HS-27A (cell line): ENCODE results near the gene NR2E1.

Experiments
- DNase-seq: peaks from one replicate; pipeline ENCODE4 v3.0.0-alpha.2; 2012; ENCODE audit warnings: low read depth, missing footprints

Gene NR2E1

DNA sequence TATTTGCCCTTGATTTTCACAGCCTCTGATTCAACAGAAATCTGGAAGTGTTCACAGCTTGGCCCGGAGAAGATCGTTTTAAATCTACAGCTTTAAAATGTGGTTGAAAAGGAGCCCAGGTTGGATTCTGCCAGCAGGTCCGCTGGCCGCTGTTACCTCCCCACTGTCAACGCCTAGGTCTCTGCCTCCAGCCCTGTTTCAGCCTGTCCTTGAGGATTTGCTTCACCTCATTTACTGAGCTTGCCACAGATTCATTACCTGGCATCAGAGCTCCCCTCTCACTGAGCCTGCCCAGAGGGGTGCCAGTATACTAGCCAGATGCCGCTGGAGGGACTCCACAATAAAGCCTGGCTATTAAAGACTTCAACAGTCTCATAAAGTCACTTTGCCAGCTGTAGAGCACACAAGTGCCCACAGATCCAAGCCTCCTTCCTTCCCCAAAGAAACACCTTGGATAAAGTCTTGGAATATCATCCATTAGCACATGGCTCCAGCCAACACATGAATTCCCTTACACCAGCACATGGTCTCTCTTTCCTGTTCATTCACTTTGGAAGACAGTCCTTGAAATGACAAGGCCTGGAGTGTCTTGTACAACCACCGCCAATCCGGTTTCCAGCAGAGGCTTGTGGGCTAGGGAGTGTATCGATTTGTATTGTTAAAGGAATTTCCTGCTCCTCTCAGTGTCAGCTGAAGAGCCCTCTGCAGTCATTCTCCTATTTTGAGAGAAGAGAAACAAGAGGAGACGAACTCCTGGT lies 9.5 kb upstream of the NR2E1 start:
- DNase-seq = no peak

DNA sequence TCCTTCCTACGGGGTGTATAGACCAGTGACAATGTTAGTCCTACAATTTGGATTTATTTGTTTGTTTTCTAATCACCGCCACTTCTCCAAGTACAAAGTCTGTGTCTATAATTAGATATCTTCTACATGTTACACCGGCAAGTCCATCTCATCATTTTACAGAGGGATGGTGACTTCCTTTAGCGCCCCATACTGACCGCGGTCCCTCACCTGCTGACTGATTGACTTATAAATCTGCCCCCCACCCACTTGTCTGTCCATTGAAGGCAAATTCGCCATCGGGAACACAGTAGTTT lies 8.9 kb upstream of the NR2E1 start:
- DNase-seq = no peak

DNA sequence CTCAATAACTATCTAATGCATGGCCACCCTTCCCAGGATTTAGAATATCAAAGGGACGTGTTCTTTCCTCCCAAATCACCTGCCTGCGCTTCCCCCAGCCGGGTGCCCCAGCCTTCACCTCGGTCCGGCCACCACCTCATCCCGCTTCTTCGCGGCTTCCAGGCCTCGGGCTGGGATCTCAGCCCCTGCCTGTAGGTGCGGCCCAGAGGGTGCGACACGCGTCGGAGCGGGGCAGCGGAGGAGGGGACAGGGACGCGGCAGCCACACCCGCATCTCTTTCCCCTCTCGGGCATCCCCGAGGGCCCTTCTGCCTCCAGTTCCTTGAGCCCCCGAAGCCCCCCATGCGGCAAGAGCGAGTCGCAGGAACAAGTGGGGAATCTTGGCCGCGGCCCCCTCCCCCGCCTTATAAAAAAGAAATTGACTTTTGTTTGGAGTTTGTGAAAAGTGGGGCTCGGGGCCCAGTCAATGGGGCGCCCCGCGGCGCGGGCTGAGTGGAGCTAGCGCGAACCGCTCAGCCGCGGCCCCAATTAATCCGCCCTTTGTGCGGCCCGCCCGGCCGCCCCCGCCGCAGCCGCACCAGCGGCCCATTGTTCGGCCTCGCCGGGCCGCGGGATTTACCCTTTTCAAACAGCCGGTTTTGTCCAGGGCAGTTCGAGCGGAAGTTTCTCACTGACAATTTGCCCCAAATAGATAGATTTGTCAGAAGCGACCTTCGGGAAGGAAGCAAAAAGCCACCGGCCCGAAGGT lies 8.4 kb upstream of the NR2E1 start:
- DNase-seq = no peak

DNA sequence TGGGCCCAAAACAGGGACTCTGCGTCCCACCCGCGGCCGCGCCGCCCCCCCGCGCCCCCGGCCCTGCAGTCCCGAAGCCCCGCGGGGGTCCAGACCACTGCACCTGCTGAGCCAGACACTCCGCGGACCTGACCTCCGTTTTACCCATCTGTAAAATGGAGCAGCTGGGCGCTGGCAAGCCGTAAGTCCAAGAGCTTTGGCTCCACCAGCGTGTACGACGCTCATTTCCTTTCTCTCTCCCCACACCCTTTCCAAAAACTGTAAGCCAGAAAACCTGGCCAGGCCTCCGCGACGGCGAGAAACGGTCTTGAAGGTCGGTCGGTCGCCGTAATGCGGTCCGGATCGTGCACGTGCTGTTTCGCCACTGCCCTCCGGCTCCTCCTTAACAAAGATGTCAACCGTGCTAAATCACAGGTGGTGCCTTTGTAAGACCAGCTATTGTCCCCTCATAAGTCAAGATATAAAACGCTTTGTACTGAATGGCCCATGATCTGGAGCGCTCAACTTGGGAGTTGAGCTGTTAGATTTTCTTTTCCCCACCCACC lies 7.8 kb upstream of the NR2E1 start:
- DNase-seq = no peak

DNA sequence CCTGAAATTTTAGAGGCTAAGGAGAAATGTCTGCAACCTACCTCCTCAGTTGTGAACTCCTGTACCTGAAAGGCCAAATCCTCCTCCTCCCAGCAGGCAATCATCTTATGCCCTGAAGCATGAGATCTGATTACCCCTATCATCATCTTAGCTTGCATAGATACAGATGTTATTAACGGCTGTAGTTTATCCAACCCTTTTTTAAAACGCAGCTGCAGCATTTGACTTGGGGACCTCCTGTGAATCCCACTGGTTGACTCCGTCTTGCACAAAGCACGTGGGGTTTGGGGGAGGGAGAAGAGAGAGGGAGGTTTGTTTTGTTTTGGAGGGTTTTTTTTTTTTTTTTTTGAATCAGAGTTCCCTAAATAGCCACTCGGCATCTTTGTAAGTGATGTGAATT lies 5.8 kb upstream of the NR2E1 start:
- DNase-seq = no peak

DNA sequence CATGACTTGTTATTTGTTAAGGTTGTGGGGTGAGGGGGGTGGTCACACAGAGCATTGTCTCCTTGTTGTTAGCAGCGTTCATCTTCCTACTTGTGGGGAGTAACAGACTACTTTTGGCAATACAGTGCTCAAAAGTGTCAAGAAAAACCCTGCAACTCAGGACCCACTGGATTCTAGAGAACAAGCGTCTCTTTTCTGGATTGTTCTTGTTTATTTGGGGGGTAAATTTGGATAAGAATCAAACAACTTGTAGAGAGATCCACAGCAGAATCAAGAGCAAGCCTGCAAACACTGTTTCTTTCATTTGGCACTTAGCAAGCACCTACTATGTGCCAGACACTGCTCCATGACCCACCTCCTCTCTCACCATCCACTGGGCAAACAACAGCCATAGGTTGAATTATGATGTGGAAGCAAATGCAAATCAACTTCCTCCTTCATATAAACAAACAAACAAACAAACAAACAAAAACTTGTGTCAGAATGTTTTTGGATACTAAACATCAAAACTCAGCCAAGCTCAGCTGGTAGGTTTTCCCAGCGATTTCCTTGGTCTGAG lies 4.0 kb upstream of the NR2E1 start:
- no peak for DNase-seq

DNA sequence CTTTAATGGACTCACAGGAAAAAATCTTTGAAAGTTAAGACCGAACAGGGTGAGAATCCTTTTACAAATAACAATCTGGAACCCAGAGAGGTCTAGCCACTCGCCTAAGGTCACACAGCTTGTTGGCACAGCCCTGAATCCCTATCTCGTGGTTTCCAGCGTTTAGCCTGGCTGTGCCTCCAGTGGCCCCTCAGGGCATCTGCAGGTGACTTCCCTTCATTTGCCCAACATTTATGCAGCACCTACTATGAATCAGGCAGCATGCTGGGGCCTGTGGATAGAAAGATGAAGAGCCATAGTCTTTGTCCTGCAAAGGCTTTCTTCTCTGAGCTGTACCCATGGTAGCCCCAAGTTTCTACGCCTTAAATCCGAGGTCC lies 2.6 kb upstream of the NR2E1 start:
- no peak for DNase-seq

DNA sequence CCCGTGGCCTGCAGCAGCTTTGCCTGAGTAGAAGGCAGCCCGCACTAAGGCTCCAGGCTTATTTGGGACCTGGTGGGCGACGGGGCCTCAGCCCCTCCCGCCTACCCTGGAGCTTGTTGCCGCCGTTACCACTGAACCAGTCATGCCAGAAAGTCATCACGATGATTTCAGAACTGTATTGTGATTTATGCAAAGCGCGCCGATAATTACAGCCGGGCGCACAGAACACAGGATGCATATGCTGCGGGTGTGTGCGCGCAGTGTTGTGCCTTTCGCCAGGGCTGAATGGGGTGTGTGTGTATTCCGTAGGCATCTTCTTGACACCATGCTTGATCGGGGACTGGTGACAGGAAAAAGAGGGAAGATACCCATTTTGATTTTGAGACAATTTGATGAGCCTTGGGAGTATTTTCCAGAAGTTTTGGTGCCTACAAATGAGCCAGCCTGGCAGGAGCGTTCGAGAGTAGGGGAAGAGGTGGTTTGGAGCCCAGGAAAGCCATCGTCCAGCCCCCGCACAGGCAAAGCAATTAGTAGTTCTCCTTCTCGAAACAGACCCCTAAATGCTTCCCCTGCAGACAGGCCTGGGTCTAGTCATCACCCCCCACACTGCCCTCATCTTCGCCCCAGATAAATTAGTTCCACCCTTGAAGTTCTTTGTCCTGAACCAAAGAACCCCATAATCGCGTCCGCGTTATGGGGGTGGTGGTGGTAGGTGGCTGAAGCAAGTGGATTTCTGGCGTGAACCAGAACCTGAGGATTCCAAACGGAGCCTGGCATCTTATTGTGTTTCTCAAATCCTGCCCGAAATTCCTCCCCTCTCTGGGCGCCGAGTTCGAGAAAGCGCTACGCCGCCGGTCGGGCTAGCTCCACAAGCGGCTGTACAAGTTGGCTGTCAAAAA lies 1.9 kb upstream of the NR2E1 start:
- DNase-seq = no peak

DNA sequence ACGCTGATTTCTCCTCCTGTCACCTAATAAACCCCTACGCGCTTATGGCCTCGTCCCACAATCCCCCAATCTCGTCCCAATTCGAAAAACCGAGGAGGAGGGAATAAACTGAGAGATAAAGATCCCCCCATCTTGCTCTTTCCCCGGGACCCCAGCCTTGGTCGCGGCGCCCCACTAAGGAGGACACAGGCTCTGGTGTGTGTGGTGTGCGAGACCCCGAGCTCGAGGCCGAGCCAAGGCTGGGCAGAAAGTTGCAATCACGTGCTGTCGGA lies 1.3 kb upstream of the NR2E1 start:
- DNase-seq = no peak

DNA sequence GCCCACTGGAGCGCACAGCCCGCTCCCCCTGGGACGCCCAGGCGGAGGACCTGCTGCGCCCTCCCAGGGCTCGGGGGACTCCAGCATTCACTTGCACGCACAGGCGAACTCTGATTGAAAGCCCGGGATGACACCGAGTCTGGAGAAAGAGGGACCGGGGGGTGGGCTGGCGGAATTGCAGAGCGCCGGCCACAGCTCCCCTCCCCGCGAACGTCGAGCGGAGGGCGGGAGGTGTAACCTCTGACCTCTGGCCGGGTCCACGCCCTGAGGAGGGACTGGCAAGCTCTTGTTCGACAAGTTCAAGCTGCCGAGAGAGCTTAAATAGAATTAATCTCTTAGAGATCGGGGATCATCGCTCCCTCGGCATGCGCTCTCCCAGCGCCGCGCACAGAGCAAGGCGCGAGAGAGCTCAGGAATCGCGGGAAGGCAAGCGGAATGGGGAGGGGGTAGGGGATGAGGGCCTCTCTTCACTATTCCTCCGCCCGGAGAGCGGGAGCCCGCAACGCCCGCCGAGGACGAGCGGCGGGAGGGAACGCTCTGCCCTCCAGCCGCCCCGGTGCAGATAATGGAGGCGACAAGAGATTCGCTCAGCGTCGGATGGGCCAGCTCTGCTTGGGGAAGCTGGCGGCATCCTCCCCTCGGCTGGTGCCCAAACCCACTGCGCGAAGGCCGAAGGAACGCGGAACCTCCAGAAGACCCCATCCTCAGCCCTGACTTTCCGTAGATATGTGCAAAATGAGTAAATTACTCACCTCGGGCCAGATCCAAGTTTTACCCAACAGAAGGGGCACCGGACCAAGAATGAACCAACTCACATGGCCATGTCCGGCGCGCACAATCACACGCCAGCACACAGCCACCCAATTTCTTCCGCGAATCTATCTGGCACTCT lies 761 bp upstream of the NR2E1 start:
- DNase-seq = no peak

DNA sequence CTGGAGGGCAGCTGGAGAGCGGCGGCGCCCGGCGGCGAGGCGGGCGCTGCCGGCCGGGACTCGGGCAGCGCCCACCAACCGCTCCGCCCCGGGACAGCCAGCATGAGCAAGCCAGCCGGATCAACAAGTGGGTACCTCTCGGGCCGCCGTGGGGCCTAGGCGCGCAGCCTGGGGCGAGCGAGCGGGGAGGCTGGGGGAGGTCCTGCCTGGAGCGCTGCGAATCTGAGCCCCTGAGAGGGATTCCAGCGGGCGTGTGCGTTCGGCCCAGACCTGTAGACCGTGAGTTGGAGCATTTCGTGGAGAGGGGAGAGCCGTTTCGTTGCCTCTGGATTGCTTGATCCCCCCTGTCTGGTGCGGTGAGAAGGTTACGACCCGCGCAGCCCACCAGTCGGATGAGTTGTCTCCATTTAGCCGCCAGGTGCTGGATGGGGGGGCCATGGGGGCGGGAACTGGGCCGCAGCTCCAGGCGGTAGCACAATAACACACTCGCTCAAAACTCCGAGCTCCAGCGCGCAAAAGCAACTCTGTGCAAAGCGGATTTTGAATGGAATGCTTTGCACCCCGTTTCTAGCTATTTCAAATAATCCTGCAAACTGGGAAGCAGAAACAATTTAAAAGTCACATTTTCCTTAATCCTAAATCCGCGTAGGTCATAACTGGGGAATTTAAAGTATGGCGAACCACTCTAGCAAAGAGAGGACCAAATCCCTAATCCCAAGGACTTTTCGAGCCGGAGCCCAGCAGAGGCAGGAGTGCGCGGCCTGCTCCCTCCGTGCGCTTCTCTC lies 1.0 kb downstream of the NR2E1 start:
- DNase-seq = no peak

DNA sequence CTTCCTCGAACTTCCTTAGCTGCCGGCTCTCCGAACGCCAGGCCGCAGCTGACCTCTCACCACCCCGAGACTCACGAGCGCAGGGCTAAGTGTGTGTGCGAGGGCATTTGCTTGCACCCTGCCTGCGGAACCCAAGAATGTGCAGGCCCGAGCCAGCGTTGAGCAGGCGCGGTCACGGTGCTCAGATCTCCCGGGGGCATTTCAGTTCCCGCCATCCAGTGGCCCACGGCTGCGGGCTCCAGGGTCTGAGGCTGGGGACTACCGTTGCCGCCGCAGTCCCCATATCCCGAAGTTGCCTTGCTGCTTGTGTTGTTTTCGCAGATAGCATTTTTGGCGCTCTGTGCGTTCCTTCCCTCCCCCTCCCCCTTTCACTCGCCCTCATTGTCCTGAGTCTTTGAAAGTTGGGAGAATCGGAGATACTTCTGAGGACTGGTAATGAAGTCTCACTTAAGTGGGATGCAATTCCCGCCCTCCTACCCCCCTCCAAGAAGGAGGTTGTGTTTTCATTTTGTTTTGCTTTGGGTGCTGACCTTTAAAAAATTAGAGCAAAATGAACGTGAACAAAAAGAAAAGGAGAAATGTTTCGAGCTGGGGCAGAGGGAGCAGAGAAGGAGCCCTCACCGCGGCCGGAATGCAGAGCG lies 1.7 kb downstream of the NR2E1 start:
- no peak for DNase-seq

DNA sequence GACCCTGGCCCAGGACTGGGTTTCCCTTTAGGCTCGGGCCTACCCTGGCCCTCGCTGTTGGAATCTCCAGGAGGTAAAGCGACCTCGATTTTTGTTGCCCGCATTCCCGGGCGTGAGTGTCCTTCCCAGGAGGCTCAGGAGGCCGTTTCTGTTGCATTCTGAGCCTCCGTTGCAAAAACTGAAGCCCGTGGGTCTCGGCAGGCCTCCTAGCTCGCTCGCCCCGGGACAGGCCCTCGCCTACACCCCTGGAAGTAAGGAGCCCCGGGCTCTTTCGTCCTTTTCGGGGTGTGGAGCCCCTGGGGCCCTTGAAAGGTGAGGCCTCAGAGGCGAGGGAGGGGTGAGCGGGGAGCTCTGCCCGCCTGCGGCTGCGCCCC lies 2.3 kb downstream of the NR2E1 start:
- DNase-seq = no peak

DNA sequence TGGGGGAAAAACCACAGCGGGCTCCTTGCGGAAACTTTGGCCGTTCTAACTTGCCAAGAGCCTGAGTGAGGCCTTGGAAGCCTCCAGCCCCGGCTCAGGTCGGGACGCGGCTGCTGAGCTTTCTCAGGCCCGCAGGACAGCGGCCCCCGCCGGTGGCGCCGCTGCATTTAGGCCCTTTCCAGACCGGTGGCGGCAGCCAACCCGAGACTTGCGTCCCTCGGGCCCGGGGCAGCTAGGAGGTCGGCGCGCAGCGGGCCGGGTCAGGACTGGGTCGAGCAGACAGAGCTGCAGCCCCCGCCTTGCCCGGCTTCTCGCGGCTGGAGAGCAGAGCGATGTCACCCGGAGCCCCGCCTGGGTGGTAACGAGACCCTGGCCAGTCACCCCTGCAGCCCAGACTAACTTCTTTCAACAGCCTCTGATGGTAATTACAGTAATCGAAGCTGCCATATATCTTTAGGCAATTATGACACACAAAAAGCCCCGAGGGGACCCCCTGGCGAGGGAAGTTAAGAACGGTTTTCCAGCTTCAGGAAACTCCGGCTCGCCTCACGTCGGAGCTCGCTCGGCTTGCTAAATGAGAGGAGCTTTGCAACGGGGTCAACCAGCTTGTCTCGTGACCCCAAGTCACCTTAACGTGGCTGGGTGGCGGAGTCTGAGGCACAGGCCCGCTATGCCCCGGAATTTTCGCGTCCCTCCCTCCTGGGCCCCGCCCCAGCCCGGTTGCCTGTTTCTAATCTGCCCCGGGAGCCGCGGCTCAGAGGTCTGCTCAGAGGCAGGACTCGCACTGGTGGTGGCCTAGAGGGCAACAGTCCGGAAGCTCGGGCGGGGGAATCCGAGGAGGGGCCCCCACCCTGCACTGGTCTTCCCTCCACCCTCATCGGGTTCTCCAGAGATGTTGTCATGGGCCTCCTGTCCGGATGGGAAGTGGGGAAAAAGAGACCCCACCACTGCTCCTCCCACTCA lies 3.0 kb downstream of the NR2E1 start:
- no peak for DNase-seq

DNA sequence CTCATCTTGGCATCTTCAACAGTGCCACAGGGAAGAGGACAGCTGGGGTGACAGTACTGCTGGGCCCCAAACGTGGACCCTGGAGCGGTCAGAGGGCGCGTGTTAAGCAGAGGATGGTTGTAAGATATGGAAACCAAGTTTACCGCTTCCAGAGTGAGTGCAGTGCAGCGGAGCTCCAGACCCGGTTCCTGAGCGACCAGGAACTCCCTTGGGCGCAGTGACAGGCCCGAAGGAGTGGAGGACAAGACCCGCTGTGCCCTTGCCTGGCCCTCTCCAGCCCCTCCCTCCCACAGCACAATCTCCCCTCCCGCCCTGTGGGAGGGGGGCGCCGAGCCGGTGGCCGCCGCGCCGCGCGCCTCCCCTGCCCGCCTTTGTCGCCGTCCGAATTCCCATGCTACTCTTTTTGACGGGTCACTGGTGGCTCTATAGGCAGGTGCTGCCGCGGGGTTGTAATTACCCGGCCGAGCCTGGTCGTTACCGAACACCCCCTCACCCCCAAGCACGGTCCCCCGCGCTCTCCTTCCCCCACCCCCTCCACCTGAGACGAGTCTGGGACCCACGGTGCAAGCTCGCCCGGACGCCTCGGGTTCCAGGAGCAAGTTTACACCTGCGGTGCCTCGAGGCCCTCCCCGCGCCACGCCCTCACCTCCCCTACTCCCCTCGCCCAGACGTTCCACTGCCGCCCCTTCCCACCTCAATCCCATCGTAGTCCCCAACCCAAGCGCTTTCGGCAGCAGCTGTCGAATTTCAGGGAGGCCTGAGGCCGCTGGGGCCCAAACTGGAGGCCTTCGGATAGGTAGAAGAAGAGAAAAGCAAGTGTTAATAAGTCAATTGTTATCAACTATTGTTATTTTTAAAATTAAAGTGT lies 3.9 kb downstream of the NR2E1 start:
- DNase-seq = no peak

DNA sequence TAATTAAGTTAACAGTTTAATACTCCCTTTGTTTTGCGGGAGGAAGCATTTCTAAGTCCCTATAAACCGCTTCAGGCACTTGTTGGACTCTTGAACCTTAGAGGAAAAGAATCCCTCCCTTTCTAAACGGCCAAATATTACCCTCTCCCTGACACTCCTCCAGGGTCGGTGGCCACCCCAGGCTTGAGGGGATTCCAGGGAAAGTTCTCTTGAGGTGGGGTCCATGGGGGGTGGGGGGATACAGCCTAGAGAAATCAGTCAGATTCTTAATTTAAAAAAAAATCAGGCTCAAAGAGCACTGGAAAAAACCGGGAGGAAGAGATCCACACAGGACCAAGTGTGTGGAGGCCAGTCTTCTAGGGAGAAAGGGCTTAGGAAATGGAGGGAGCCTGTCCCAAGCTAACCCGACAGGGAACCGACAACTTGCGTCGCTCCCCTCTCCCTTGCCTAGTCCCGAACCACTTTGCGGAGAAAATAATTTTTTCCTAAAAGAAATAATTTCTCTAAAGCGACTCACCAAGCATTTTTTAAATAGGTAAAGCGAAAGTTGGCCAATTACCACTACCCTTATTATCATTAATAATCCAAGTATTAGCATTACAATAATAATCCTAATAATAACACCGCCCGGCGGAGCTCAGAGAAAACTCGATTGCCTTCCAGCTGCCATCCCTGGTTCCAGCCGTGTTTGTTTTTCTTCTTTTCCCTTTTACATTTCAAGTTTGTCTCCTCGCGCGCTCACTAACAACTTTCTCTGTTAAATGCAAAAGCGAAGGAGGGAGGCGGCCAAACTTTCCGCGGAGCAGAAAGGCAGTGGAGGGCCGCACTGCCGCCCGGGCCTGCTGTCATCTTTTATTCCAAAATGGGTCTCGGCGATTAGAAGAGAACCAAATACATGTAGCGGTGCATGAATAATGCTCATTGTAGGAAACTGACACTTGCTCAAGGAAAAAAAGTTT lies 4.8 kb downstream of the NR2E1 start:
- no peak for DNase-seq
